ENCODE results near the gene ADORA2A.

Gene ADORA2A

DNA sequence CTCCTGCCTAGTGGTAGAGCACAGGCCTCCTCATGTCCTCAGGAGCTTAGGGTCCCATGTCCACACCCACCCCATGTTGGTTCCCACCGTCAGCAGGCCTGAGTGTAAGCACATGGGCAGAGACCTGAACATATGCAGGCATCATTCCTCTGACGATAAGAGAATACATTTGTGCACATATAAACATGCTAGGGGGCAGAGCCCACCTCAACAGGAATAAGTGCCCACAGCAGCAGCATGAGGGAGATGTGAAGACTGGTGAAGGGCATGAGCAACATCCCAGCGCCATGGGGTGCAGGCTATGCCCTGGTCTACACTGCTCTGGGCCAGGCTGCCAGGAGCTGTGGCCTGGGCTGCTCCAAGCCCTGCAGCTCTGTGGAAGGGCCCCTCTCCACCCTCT lies 16.9 kb downstream of the ADORA2A start:
- Histone ChIP-seq H3K79me2 (ENCODE audit: low read length) (peaks cover 24% of the 10 kb centered on the region), H3K27ac (ENCODE audit: low read length) (no peak overlapping the region), H4K20me1 (ENCODE audit: insufficient read depth, low read length) (no peaks in the 10 kb centered on the region), H3K4me1 (ENCODE audit: low read length) (no peaks in the 10 kb centered on the region), H3K9ac (ENCODE audit: low read length) (no peak overlapping the region), H3K27me3 (replicated peaks; ENCODE audit: insufficient read depth, low read length) (no peaks in the 10 kb centered on the region), H3F3A (ENCODE audit: insufficient read depth, low read length) (no peaks in the 10 kb centered on the region), H3K4me2 (ENCODE audit: low read depth, low read length) (no peak overlapping the region), H3K36me3 (replicated peaks; ENCODE audit: insufficient read depth, low read length) (no peaks in the 10 kb centered on the region), H3K9me3 (replicated peaks; ENCODE audit: insufficient read depth, low read length) (no peaks in the 10 kb centered on the region), H2AFZ (ENCODE audit: low read length) (no peak overlapping the region), H3K9me2 (replicated peaks; ENCODE audit: insufficient read depth, low read length) (no peaks in the 10 kb centered on the region), H3K4me3 (ENCODE audit: low read length) (no peak overlapping the region)
- DNase-seq: no peak
- no peak for TF ChIP-seq EZH2phosphoT487 (IDR thresholded peaks at IDR 0.05; ENCODE audit: low read length)
- TF ChIP-seq EZH2 (optimal IDR thresholded peaks at IDR 0.05; ENCODE audit: low read depth, low read length): no peak
- no peak for TF ChIP-seq CTCF (IDR thresholded peaks at IDR 0.05; ENCODE audit: low read length)

- no peak overlapping the region for H3K9ac ChIP-seq (ENCODE audit: low read length)
Observed at GRCh38 chr22:24444729-24445466, 17.5 kb downstream of the ADORA2A start.

GRCh38 chr22:24445481-24446259 lies 18.3 kb downstream of the ADORA2A start:
- no peaks in the 10 kb centered on the region for H3F3A ChIP-seq (ENCODE audit: insufficient read depth, low read length)
- TF ChIP-seq EZH2 (optimal IDR thresholded peaks at IDR 0.05; ENCODE audit: low read depth, low read length): no peak
- TF ChIP-seq CTCF (IDR thresholded peaks at IDR 0.05; ENCODE audit: low read length): no peak
- TF ChIP-seq EZH2phosphoT487 (IDR thresholded peaks at IDR 0.05; ENCODE audit: low read length): no peak
- H3K4me1 ChIP-seq (ENCODE audit: low read length): no peaks in the 10 kb centered on the region
- no peak overlapping the region for H3K4me2 ChIP-seq (ENCODE audit: low read depth, low read length)
- DNase-seq: no peak
- H2AFZ ChIP-seq (ENCODE audit: low read length): no peak overlapping the region
- no peak overlapping the region for H3K4me3 ChIP-seq (ENCODE audit: low read length)
- H3K9ac ChIP-seq (ENCODE audit: low read length): no peak overlapping the region
- no peak overlapping the region for H3K27ac ChIP-seq (ENCODE audit: low read length)
- no peaks in the 10 kb centered on the region for H3K9me3 ChIP-seq (replicated peaks; ENCODE audit: insufficient read depth, low read length)
- no peaks in the 10 kb centered on the region for H3K9me2 ChIP-seq (replicated peaks; ENCODE audit: insufficient read depth, low read length)
- H4K20me1 ChIP-seq (ENCODE audit: insufficient read depth, low read length): no peaks in the 10 kb centered on the region
- H3K79me2 ChIP-seq (ENCODE audit: low read length): peaks cover 11% of the 10 kb centered on the region; the same call in 1 of the 2 replicates
- no peaks in the 10 kb centered on the region for H3K27me3 ChIP-seq (replicated peaks; ENCODE audit: insufficient read depth, low read length)
- H3K36me3 ChIP-seq (replicated peaks; ENCODE audit: insufficient read depth, low read length): no peaks in the 10 kb centered on the region

More at GRCh38 chr22:24444729-24445466, 17.5 kb downstream of the ADORA2A start:
- no peak for DNase-seq
- TF ChIP-seq EZH2phosphoT487 (IDR thresholded peaks at IDR 0.05; ENCODE audit: low read length) (no peak), CTCF (IDR thresholded peaks at IDR 0.05; ENCODE audit: low read length) (no peak), EZH2 (optimal IDR thresholded peaks at IDR 0.05; ENCODE audit: low read depth, low read length) (no peak)
- Histone ChIP-seq H2AFZ (ENCODE audit: low read length) (no peak overlapping the region), H3K4me1 (ENCODE audit: low read length) (no peaks in the 10 kb centered on the region), H3K36me3 (replicated peaks; ENCODE audit: insufficient read depth, low read length) (no peaks in the 10 kb centered on the region), H3K9me3 (replicated peaks; ENCODE audit: insufficient read depth, low read length) (no peaks in the 10 kb centered on the region), H3K79me2 (ENCODE audit: low read length) (peaks cover 18% of the 10 kb centered on the region; the same call in 1 of the 2 replicates), H3F3A (ENCODE audit: insufficient read depth, low read length) (no peaks in the 10 kb centered on the region), H3K27me3 (replicated peaks; ENCODE audit: insufficient read depth, low read length) (no peaks in the 10 kb centered on the region), H3K27ac (ENCODE audit: low read length) (no peak overlapping the region), H3K4me3 (ENCODE audit: low read length) (no peak overlapping the region), H4K20me1 (ENCODE audit: insufficient read depth, low read length) (no peaks in the 10 kb centered on the region), H3K4me2 (ENCODE audit: low read depth, low read length) (no peak overlapping the region), H3K9me2 (replicated peaks; ENCODE audit: insufficient read depth, low read length) (no peaks in the 10 kb centered on the region)

Measured in MM.1S (cell line).